HG03280 (cell line): ENCODE data around the gene TNFRSF14.

Experiments used
- ATAC-seq: cut with Tn5 transposase; IDR thresholded peaks from one replicate; pipeline ENCODE4 v1.9.1; 2021; ENCODE audit warnings: mild to moderate bottlenecking, moderate library complexity; ENCODE audit not compliant: unreplicated experiment

The TNFRSF14 gene

GRCh38 chr1:2611621-2612437, 55.7 kb downstream of the TNFRSF14 start:
- ATAC-seq = no peak

DNA sequence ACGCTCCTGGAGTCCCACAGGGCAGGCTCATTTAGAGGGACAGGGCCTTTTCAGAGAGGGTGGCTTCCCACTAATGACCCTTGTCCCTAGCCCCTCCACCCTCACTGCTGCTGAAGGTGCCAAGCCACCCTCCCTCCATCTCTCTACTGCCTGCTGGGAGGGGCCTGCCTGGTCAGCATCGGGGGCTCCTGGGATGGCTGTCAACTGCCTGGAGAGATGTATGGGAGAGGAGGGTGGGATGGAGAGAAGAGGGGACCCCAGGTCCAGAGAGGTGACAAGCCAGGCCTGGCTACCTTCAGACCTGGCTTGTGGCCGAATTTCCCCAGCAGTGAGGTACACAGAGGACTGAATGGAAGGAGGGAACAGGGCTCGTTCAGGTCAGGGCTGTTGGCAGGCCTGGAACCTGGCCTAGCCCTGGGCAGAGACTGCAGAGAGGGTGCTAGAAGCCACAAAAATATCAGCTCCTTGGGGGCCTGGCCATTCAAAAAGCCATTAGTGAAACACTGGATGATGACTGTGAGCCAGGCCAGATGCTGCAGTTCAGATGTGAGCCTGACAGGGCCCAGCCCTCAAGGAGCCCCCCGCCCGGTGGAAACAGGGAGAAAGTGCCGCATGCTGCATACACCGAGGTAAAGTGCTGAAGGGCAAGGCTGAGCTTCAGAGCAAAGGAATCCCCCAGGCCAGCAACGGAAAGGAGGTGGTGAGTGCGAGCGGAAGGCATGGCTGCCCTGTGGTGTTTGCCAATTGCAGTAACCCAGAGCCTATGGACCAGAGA, 56.6 kb downstream of the TNFRSF14 start:
- no peak for ATAC-seq
